Ramos (cell line): Measurements from ENCODE around the gene NFKB1.

Experiments
- in situ Hi-C: fragments of 300-500 bp; cut with MboI; formaldehyde crosslinking; loops from one replicate; pipeline ENCODE4 v1.14.3; 2022; ENCODE audit warnings: low sequenced_read_pairs; ENCODE audit not compliant: unreplicated experiment

The NFKB1 gene

GRCh38 chr4:102494603-102495002, 6.6 kb upstream of the NFKB1 start:
- in situ Hi-C loops = no loop called here

- in situ Hi-C loops = no loop called here
These were observed 3.2 kb upstream of the NFKB1 start for GRCh38 chr4:102497986-102498385.

DNA sequence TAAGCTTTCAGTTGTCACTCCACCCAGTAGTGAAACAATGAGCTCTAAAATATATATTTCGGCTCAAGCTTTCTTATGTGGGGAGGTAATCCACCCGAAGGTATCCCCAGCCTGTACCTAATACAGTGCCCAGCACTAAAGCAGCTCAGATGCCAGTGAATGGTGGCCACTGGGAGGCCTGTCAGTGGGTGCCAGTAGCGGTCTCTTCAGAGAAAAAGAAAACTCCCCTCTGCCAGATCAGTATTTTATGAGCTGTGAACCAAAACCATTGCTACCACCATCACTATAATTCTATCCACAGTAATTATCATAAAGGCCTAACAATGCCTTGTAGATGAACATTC, 835 bp upstream of the NFKB1 start:
- in situ Hi-C loops = no loop called here

GRCh38 chr4:102501447-102501696, 213 bp downstream of the NFKB1 start:
- in situ Hi-C loops = no loop called here

- in situ Hi-C loops = no loop called here
These were observed 1.3 kb downstream of the NFKB1 start for GRCh38 chr4:102502543-102502818.

- in situ Hi-C loops = no loop called here
These were observed 2.2 kb downstream of the NFKB1 start for GRCh38 chr4:102503301-102503746.

- in situ Hi-C loops = no loop called here
These were observed 3.0 kb downstream of the NFKB1 start for GRCh38 chr4:102503831-102504786.

DNA sequence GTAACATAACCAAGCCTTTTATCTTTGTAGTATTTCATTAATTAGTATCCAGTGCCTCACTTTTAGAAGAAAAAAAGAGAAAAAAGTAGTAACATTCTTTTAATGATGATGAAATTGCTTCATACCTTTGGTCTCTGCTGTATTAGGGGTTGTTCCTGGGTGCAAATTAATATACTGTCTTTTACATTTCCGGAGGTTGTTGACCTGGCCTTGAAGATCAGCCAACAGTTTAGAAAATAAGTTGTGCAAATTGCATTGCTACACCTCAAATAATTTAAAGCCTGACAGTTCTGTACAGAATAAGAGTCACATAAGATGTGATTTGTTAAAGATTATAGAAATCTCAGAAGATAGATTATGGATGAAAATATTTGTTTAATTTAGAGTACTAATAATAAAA, 3.8 kb downstream of the NFKB1 start:
- in situ Hi-C loops = no loop called here

DNA sequence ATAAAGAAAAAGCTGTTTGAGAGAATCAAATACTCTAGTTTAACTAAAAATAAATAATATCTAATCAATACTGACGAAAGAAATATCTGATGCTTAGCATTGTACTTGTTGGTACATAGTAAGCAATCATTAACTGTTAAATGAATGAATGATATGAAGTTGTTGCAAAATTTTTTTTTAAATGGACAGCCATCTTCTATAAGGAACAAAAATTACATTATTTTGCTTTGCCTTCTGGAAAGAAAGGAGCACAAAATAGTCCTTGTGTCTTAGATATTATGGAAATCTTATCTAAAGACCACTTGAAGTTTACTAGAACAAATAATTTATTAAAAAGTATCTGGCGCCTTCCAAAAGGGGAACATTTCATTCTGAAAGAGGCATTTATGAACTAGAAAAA, 4.5 kb downstream of the NFKB1 start:
- in situ Hi-C loops = no loop called here

DNA sequence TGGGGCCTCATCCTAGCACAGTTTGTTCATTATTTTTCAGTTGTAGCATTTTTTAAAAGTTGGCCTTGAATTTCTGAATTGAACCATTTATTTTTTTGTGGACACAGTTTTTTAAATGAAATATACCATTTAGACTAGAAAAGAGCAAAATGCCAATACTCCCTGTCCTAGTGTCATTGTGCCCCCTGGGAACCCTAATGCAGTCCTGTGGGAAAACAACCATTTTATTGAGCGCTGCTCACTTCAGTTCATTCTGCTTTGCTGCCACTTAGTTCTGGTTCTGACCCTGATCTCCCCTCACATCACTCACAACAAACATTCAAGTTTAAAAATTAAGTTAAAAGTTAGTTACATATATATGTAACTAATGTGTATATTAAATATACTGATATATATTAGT, 5.4 kb downstream of the NFKB1 start:
- in situ Hi-C loops = no loop called here

DNA sequence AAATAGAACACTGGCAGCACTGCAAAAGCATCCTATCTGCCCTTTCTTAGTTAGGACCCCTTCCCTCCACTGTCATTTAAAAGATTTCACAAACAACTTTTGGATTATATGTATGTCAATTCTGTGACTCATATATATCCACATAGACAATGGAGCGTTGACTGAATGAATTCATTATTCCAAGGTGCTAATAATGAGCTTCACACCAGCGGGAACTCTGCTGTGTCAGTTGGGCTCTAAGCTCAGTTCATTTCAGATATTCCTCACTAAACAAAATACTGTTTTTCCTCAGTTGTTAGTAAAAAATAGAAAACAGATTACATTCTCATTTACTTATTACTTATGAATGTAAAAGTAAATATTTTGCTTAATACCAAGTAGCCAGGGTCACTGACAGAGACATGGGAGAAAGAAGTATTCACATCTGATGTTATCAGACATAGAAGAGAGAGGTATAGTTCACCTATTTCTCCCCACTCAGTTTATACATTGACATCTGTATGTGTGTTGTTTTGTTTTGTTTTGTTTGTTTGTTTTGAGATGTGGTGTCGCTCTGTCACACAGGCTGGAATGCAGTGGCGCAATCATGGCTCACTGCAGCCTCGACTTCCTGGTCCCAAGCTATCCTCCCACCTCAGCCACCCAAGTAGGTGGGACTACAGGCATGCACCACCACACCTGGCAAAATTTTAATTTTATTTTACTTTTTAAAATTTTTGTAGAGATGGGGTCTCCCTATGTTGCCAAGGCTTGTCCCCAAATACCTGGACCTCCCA, 10.9 kb downstream of the NFKB1 start:
- in situ Hi-C loops = no loop called here

DNA sequence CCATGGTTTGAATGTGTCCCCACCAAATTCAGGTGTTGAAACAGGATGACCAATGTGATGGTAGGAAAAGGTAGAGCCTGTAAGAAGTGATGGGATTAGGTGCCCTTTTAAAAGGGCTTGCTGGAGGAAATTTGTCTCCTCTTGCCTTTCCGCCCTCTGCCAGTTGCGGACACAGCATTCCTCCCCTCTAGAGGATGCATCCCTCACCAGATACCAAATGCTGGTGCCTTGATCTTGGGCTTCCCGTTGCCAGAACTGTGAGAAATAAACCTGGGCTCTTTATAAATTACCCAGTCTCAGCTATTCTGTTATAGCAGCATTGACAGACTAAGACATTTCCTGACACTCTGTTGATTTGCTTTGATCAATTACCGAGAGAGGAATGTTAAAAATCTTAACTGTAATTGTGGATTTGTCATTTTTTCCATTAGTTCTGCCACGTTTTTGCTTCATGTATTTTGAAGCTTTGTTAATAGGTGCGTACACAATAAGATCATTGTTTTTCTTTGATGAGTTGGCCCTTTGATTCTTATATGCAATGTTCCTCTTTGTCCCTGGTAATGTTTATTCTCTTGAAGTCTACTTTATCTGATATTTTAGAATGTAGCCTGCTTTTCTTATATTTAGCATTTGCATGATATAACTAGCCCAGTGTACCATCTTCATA, 13.3 kb downstream of the NFKB1 start:
- in situ Hi-C loops = no loop called here

- in situ Hi-C loops = no loop called here
These were observed 16.6 kb downstream of the NFKB1 start for GRCh38 chr4:102517753-102518152.

DNA sequence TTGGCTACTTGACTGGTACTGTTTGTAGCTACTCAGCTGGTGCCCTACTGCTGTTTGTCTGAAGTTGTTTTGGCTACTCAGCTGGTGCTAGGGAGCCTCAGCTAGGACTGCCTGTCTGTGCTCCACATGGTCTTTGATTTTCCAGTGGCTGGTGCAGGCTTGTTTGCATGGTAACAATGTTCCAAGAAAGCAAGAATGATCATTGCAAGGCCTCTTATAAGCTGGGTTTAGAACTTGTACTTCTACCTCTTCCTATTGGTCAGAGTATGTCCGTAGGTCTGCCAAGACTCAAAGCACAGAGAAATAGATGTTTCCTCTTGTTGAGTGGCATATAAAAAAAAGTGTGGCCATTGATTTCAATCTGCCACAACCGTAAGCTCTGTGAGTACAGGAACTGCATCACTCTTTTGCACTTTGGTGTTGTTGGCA, 17.6 kb downstream of the NFKB1 start:
- in situ Hi-C loops = no loop called here

- in situ Hi-C loops = no loop called here
These were observed 18.8 kb downstream of the NFKB1 start for GRCh38 chr4:102519925-102520324.

GRCh38 chr4:102521570-102521969, 20.4 kb downstream of the NFKB1 start:
- in situ Hi-C loops = no loop called here

GRCh38 chr4:102522031-102522440, 20.9 kb downstream of the NFKB1 start:
- in situ Hi-C loops = no loop called here

GRCh38 chr4:102524691-102525090, 23.5 kb downstream of the NFKB1 start:
- in situ Hi-C loops = no loop called here

DNA sequence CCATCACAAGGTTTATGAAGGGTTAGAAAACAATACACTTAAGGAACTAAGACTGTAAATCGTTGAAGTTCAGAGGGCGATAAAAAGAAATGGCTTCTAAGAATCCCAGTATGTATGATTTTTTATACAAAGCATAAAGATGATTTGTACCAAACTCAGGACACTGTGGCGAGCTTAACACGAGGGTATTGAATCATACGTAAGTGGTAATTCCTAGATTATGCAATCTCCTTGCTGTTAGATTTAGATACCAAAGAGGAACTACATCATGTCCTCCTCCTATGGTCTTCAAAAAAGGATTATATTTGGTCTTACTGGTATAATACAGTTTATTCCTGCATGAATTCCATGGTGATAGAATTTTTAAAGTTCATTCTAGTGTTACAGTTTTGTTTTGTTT, 23.9 kb downstream of the NFKB1 start:
- in situ Hi-C loops = no loop called here

DNA sequence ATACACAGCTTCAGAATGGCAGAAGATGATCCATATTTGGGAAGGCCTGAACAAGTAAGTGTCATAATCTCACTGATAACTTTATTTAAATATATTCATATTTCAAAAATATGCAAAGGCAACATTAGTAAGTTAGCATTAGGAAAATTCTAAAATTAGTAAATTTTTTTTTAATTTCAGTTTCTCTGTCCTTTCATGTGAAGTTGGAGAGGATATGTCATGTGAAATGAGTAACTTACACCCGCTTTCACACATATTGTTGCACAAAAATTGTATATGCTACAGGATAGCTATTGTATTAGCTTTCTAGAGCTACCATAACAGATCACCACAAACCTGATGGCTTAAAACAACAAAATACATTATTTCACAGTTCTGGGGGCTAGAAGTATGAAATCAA, 24.3 kb downstream of the NFKB1 start:
- in situ Hi-C loops = no loop called here

DNA sequence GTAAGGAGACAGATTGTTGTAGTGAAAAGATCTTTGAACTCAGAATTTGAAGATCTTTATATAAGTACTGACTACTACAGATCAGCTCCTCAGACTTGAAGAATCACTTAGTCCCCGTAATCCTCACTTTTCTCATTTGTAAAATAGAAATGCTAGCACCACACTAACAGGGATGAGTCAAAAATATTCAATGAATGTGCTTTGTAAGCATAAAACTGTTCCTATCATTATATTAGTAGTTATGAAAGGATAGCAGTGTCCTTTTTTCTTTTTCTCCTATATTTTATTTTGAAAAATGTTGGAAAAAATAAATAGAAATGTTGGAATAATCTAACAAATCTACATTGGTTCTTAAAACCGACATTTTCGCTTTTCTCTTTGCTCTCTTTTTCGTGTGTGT, 25.4 kb downstream of the NFKB1 start:
- in situ Hi-C loops = no loop called here
